Mesothelial cell of epicardium (in vitro differentiated cells): ENCODE measurements around the gene ZNF618. TPM values are rescaled to one million over a fixed set of nuclear protein-coding genes. Genes with fewer than 3 reads are reported as not detected.

Experiments used
- DNase-seq, 2 experiments: peaks; one replicate each; pipeline ENCODE4 v3.0.0; 2021; ENCODE audit warnings: low spot score in 2 of 2; ENCODE audit not compliant: unreplicated experiment in 2 of 2
- H3K27ac Mint-ChIP-seq: 2 replicates; pipeline ENCODE4 v1.8.0; 2021; ENCODE audit warnings: mixed read lengths
- H3K27me3 Mint-ChIP-seq: 2 replicates; pipeline ENCODE4 v1.8.0; 2021; ENCODE audit warnings: low read depth, mixed read lengths
- H3K36me3 Mint-ChIP-seq: 2 replicates; pipeline ENCODE4 v1.8.0; 2021; ENCODE audit warnings: mixed read lengths
- H3K4me1 Mint-ChIP-seq: 2 replicates; pipeline ENCODE4 v1.8.0; 2021; ENCODE audit warnings: mixed read lengths
- H3K4me3 Mint-ChIP-seq: 2 replicates; pipeline ENCODE4 v1.8.0; 2021; ENCODE audit warnings: mild to moderate bottlenecking, moderate library complexity, mixed read lengths
- H3K9me3 Mint-ChIP-seq: 2 replicates; pipeline ENCODE4 v1.8.0; 2021; ENCODE audit warnings: mixed read lengths
- CTCF ChIP-seq: fragments of 200-600 bp; sonication (generic); IDR thresholded peaks from one replicate; pipeline ENCODE4 v1.5.0; 2021; ENCODE audit warnings: antibody characterized with exemption; ENCODE audit not compliant: unreplicated experiment
- total RNA-seq: library from RNA; stranded (reverse); gene quantifications from 3 replicates; pipeline ENCODE4 v1.2.1, GENCODE V29; 2021

ZNF618 gene
- total RNA-seq, 1 donor from 2014 or later: 78.9 TPM

DNA sequence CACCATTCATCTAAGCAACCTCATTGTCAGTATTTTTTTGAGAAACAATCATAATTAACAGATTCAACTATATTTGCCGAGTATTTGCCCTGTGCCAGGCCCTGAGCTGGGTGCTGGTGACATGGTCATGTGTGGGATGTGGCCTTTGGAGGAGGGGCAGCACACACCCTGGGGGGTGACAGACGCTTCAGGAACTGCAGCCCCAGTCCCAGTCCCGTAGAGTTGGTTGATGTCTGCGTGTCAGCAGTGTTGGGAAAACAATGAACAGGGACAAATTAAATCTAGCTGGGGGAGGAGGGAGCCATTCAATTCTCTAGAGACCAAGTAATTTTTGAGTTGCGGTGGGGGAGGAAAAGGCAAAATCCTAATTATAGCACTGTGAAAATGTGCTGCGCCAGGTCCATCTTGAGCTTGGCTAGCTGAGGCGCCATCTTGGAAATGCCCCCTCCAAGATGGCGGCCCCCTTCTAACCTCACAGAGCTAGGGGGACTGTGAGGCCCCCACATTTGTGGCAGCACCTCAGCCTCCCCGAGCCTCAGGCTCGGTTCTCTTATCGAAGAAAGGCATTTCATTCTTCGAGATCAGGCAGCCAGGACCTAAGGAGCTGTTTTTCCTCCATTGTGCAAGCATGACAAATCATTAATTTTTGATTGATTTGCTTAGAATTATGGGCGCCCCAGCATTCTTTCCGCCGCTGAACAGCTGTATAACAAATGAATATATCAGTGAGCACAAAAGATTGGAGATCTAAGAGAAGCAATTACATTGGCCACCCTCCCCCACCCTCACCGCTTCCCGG is 87.8 kb downstream of the ZNF618 start:
- no peak for TF ChIP-seq CTCF
- Mint-ChIP-seq H3K36me3 (peaks cover 10% of the 10 kb centered on the region), H3K27me3 (no peaks in the 10 kb centered on the region), H3K27ac (peak overlapping the region; percentile 91), H3K4me1 (peaks cover 74% of the 10 kb centered on the region), H3K4me3 (peak overlapping the region; percentile 27), H3K9me3 (no peaks in the 10 kb centered on the region)
- peak in 1 of 2 experiments; percentile 61 for DNase-seq

DNA sequence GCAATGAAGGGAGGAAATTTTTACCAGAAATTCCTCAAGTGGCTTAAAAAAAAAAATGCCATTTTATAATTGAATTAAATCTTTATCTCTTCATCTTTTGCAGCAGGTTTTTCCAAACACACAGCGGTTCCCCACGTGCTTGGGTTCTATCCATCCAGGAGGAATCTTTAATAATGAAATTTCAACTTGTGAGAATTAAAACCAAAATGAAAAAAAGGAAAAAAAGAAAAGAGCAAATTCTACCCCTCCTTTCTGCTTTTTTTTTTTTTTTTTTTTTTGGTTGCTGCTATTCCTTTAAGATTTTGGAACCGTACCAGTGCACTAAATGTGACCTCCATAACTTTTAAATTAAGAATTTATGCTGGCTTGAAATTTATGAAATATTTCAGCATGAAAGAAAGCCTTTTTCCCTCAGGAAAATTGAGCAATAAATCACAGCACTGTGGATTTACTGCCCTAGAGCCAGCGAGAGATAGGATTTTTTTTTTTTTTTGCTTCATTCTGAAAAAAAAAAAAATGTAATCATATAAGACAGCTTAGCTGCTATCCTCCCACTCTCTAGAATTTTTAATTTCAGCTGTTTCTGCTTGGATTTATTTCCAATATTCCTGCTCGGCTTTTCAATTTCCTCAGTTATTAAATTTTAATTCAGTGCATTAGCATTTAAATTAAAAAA is 88.5 kb downstream of the ZNF618 start:
- H3K4me1 Mint-ChIP-seq: peaks cover 74% of the 10 kb centered on the region
- H3K9me3 Mint-ChIP-seq: peaks cover 4% of the 10 kb centered on the region
- H3K27ac Mint-ChIP-seq: peak overlapping the region; percentile 91
- no peak for TF ChIP-seq CTCF
- DNase-seq: no peak
- H3K4me3 Mint-ChIP-seq: peak overlapping the region; percentile 27
- peaks cover 17% of the 10 kb centered on the region for H3K36me3 Mint-ChIP-seq
- no peaks in the 10 kb centered on the region for H3K27me3 Mint-ChIP-seq

- Mint-ChIP-seq H3K4me3 (no peak overlapping the region), H3K27me3 (no peaks in the 10 kb centered on the region), H3K9me3 (peaks cover 15% of the 10 kb centered on the region), H3K36me3 (peaks cover 24% of the 10 kb centered on the region), H3K4me1 (peaks cover 60% of the 10 kb centered on the region), H3K27ac (peak overlapping the region; percentile 48)
- no peak for TF ChIP-seq CTCF
- no peak for DNase-seq
Measured at GRCh38 chr9:113966394-113966793, 90.3 kb downstream of the ZNF618 start.

DNA sequence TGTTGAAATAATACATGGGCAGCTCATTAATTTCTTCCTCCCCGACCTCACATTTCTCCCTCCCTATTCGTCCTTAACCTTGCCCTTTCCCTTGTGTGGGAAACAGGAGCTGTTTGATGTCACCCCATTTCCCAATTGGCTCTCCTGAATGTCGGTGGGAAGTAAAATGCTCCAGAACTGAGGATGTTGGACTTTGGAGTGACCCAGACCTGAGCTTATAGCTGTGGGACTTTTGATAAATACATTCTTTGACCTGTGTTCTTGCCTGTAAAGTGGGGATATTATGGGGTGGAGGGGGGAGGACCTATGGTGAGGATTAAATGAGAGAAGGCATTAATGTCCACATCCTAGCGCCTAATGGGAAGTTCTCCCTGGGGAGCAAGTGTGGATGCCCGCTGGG is 91.3 kb downstream of the ZNF618 start:
- no peak for DNase-seq
- H3K9me3 Mint-ChIP-seq: peaks cover 15% of the 10 kb centered on the region
- H3K4me3 Mint-ChIP-seq: no peak overlapping the region
- no peak for TF ChIP-seq CTCF
- peak overlapping the region; percentile 67 for H3K27ac Mint-ChIP-seq
- no peaks in the 10 kb centered on the region for H3K27me3 Mint-ChIP-seq
- peaks cover 52% of the 10 kb centered on the region for H3K4me1 Mint-ChIP-seq
- peaks cover 28% of the 10 kb centered on the region for H3K36me3 Mint-ChIP-seq

- no peak for DNase-seq
- TF ChIP-seq CTCF: no peak
- Mint-ChIP-seq H3K27me3 (no peaks in the 10 kb centered on the region), H3K4me3 (no peak overlapping the region), H3K36me3 (peaks cover 28% of the 10 kb centered on the region), H3K4me1 (peaks cover 47% of the 10 kb centered on the region), H3K9me3 (peaks cover 15% of the 10 kb centered on the region), H3K27ac (no peak overlapping the region)
Measured at GRCh38 chr9:113969343-113969742, 93.2 kb downstream of the ZNF618 start.
